Activated naive CD8-positive, alpha-beta T cell treated with anti-CD3 and anti-CD28 coated beads for 36 hours (primary cell): ENCODE measurements around the gene SV2A. TPM values are rescaled to one million over a fixed set of nuclear protein-coding genes. Genes with fewer than 3 reads are reported as not detected.
"Not testable (repeated sequence)": the region's sequence is repeated elsewhere in the genome, so short reads cannot be mapped to it uniquely, and the experiment has no call there.

Experiments used
- DNase-seq: peaks from one replicate; pipeline ENCODE4 v3.0.0; 2021
- H3K27ac Mint-ChIP-seq: one replicate; pipeline ENCODE4 v1.8.0; 2022; ENCODE audit warnings: mild to moderate bottlenecking, moderate library complexity, mixed read lengths
- H3K27me3 Mint-ChIP-seq: one replicate; pipeline ENCODE4 v1.8.0; 2022; ENCODE audit warnings: mild to moderate bottlenecking, mixed read lengths
- H3K36me3 Mint-ChIP-seq: one replicate; pipeline ENCODE4 v1.8.0; 2021; ENCODE audit warnings: mild to moderate bottlenecking, mixed read lengths
- H3K4me1 Mint-ChIP-seq: one replicate; pipeline ENCODE4 v1.8.0; 2021; ENCODE audit warnings: mixed read lengths
- H3K4me3 Mint-ChIP-seq: one replicate; pipeline ENCODE4 v1.8.0; 2022; ENCODE audit warnings: mild to moderate bottlenecking, moderate library complexity, mixed read lengths
- H3K9me3 Mint-ChIP-seq: one replicate; pipeline ENCODE4 v1.8.0; 2022; ENCODE audit warnings: mixed read lengths
- total RNA-seq, 2 experiments: library from RNA; stranded (reverse); gene quantifications; one replicate each; pipeline ENCODE4 v1.2.3, GENCODE V29; 2021

Gene SV2A
- total RNA-seq, 2 experiments from 2014 or later: 12.5 to 12.8 TPM

DNA sequence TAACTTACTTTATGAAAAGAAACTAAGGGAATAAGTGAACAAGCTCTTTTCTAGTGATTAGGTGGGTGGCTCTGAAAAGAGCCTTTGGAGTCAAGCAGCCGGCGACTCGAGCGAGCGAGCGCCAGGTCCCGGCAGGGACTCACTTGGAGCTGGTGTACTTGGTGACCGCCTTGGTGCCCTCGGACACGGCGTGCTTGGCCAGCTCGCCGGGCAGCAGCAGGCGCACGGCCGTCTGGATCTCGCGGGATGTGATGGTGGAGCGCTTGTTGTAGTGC is 31.6 kb downstream of the SV2A start:
- H3K27ac Mint-ChIP-seq, H3K36me3 Mint-ChIP-seq, DNase-seq, H3K27me3 Mint-ChIP-seq, H3K4me3 Mint-ChIP-seq, H3K9me3 Mint-ChIP-seq: not testable (repeated sequence)
- peaks cover 10% of the 10 kb centered on the region for H3K4me1 Mint-ChIP-seq

DNA sequence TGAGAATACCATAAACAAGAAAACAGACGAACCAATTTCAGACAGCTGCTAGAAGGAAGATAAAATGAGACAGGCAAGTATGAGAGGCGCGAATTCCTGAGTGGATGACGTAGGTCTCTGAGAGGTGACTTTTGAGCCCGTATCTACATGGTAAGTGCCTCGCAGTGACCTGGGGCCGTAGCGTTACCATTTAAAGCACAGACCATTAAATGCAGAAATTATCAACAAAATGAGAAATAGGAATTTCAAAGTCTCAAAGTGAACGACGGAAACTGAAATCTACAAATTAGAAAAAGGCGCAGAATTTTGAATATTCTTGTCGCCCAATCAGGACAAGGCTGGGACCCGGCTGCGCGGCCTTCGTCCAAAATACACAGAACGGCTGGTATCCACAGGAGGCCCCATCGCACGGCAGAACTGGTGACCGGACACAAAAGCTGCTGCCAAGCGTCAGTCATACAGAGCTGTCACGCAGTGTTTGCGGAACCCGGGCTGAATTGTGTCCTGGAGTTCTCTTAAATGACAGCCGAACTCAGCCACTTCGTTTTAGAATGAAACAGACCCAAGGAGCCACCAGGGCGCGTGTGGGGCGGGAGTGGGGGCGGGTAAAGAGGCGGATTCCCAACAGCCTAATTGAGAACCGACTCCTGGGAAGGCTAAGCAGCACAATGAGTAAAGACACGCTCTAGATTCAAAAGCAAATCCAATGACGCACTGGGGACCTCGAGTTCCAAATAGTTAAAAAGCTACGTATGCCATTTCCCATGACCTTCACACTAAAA is 32.1 kb downstream of the SV2A start:
- H3K27me3 Mint-ChIP-seq: no peaks in the 10 kb centered on the region
- DNase-seq: peak; percentile 82
- no peak overlapping the region for H3K4me3 Mint-ChIP-seq
- peaks cover 10% of the 10 kb centered on the region for H3K4me1 Mint-ChIP-seq
- H3K9me3 Mint-ChIP-seq: peaks cover 2% of the 10 kb centered on the region
- H3K36me3 Mint-ChIP-seq: no peaks in the 10 kb centered on the region
- no peak overlapping the region for H3K27ac Mint-ChIP-seq

DNA sequence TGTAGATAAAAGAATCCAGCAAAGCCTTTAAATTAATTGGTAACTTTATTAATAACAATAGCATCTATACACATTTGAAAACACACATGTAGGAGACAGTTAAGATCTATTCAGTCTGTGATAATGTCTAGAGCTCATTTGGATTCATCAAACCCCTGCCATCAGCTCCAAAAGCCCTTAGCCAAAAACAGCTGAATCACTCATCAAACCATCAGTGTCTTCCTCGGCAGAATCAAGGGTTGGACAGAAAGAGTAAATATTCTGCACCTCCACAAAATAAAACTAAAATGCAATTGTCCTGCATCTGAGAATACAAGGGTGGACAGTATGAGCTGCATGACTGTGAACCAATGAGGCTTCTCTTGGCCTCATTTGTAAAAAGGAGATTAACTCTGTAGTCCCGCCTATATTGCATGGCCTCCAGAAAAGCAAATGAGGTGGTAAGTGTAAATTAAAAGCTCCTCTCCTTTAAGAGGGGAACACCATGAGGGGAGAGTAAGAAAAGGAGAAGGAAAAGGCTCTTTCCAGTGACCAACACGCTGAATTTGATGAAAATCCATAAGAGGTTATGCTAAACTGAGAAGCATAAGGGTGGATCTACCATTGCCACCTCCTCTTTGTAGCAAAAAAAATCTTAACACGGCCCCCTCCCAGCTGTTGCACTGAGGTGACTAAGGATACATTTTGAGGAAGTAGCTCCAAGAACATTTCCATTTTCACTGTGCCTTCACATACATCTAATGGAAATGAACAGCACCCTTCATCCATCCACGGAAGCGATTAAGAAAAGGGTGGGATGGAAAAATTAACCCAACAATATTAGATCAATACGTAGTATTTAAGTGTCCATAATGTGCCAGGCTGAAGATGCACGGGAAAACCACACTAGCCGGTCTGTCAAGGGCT is 33.0 kb downstream of the SV2A start:
- H3K9me3 Mint-ChIP-seq: peaks cover 1% of the 10 kb centered on the region
- no peaks in the 10 kb centered on the region for H3K36me3 Mint-ChIP-seq
- H3K27me3 Mint-ChIP-seq: no peaks in the 10 kb centered on the region
- peaks cover 14% of the 10 kb centered on the region for H3K4me1 Mint-ChIP-seq
- H3K4me3 Mint-ChIP-seq: no peak overlapping the region
- peak; percentile 29 for DNase-seq
- no peak overlapping the region for H3K27ac Mint-ChIP-seq

DNA sequence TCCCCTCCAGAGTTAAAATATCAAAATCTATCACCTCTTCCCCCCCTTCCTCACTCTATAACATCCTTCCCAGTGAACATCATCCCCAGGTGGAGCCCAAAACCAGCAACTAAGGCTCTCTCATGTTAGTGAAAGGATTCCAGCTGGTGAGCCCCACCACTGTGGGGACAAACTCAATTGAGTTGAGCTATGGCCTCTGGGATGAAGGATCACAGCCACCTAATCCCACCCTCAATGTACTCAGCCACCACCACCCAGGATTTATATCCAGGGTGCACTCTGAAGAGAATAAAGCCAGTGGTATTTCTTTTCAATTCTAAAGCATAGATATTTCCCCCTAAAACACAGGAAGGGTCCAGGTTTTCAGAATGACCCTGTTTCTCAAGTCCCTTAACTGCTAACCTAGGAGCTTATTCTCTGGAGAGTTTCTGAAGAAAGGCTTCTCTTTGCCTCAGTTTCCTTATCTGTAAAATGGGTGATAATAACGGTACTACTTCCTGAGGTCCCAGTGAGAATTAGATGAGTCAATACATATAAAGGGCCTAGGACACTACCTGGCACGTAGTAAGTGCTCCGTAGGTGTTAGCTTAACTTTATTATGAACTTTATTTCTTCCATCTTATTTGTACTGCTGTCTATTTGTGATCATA is 33.9 kb downstream of the SV2A start:
- Mint-ChIP-seq H3K27ac (no peak overlapping the region), H3K9me3 (no peaks in the 10 kb centered on the region), H3K36me3 (no peaks in the 10 kb centered on the region), H3K27me3 (no peaks in the 10 kb centered on the region), H3K4me1 (peaks cover 20% of the 10 kb centered on the region), H3K4me3 (peak overlapping the region; percentile 32)
- DNase-seq: no peak

DNA sequence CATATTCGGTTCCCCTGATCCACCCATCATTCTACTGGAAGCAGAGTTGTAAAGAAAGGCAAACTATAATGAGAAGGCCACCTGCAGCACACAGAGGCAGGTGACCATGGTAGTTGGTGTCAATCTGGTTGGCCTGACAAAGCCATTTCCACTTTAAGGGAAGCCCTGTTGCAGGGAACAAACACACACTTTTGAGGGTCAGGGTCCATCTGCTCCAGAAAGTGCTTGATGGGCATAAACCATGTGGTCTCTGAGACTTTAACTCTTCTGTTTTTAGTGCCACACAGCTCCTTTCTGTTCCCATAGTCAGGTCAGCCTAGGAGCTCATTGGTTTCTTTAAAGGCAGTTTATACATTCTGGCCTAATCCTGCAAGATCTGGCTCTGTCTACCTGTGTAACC is 35.8 kb downstream of the SV2A start:
- Mint-ChIP-seq H3K27ac (peak overlapping the region; percentile 32), H3K4me3 (no peak overlapping the region)
- DNase-seq: no peak

DNA sequence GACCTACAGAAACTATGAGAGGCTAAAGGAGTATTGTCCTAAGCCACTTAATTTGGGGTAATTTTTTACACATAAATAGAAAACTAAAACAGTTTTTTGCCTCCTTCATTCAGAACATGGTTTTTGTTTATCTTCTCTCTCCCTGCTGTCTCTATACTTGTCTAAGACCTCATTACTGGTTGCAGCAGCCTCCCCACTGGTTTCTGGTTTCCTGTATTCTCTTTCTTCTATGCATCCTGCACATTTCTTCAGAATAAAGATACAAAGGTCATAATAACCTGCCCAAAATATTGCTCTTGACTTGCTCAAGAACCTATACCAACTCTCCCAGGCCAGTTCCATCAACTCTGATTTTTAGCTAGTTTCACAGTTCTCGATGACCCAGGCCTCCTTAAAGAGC is 38.1 kb downstream of the SV2A start:
- Mint-ChIP-seq H3K9me3 (no peaks in the 10 kb centered on the region), H3K27me3 (no peaks in the 10 kb centered on the region), H3K4me1 (peaks cover 21% of the 10 kb centered on the region), H3K27ac (peak overlapping the region; percentile 79), H3K36me3 (no peaks in the 10 kb centered on the region), H3K4me3 (peak overlapping the region; percentile 2)
- no peak for DNase-seq

More for the DNA sequence above, 35.8 kb downstream of the SV2A start:
- Mint-ChIP-seq H3K9me3 (no peaks in the 10 kb centered on the region), H3K36me3 (no peaks in the 10 kb centered on the region), H3K4me1 (peaks cover 21% of the 10 kb centered on the region), H3K27me3 (no peaks in the 10 kb centered on the region)

DNA sequence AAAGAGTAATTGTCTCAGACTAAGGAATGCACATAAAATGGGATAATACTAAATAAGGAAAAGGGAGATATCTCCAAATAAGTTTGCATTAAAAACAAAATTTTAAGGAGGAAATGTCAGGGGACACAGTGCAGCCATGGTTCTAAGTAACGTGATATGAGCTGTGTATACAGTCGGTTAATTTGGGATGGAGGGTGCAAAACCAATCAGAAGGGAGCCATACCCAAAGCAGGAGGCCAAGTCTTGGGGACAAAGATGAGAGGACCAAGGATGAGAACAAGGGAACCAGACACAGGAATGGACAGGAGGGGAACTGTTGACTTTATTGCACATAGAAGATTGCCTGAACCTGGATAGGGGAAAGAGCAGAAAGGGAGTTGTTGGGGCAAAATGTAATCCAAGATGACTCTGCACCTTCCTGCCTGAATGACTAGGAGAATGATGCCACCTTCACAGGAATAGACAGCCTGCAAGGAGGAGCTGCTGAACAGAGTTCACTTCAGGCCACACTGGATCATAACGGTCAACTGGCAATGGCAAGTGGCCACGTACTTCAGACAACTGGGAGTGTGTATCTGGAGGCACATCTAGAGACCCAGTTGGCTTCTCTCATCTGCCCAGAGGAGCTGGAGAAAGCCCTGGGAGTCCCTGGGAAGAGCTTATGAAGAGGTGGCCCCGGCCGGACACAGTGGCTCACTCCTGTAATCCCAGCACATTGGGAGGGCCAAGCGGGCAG is 40.3 kb downstream of the SV2A start:
- H3K27me3 Mint-ChIP-seq: no peaks in the 10 kb centered on the region
- H3K27ac Mint-ChIP-seq: no peak overlapping the region
- peaks cover 20% of the 10 kb centered on the region for H3K4me1 Mint-ChIP-seq
- no peak overlapping the region for H3K4me3 Mint-ChIP-seq
- H3K9me3 Mint-ChIP-seq: no peaks in the 10 kb centered on the region
- H3K36me3 Mint-ChIP-seq: no peaks in the 10 kb centered on the region
- DNase-seq: no peak

DNA sequence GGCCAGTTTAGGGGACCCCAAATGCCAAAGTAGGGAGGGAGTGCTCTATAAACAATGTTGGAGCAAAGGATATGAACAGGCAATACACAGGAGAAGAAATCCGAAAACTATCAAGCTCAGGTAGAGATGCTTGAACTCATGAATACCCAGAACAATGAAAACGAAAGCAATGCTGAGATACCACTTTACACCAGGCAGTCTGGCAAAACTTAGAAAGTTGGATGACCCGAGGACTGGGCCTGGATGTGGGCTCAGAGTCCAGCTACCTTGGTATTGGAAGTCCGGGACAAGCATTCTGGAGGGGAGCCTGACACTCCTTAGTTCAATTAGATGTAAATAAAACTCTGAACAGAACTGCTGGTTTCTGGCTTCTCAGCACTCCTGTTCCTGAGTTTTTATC is 44.6 kb downstream of the SV2A start:
- H3K4me3 Mint-ChIP-seq, H3K9me3 Mint-ChIP-seq, H3K4me1 Mint-ChIP-seq, H3K27me3 Mint-ChIP-seq, H3K27ac Mint-ChIP-seq, H3K36me3 Mint-ChIP-seq, DNase-seq: not testable (repeated sequence)

DNA sequence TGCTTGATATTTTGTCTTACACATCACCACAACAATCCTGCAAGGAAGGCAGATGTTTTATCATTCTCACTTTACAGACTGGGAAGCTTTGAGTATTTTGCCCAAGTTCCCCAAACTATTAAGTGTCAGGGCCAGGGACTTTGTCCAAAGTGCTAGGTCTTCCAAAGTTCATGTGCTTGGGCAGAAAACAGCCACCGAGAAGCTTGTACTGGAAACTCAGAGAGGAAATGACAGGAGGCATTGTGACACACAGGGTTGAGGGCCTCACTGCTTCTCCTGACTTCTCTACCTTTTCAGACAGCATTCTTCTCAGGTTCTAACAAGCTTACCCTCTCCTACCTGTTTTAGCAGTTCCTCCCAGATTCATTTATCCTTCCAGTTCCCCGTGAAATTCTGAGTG is 50.8 kb downstream of the SV2A start:
- H3K27me3 Mint-ChIP-seq, H3K4me3 Mint-ChIP-seq, H3K9me3 Mint-ChIP-seq, H3K4me1 Mint-ChIP-seq, H3K27ac Mint-ChIP-seq, H3K36me3 Mint-ChIP-seq, DNase-seq: not testable (repeated sequence)

DNA sequence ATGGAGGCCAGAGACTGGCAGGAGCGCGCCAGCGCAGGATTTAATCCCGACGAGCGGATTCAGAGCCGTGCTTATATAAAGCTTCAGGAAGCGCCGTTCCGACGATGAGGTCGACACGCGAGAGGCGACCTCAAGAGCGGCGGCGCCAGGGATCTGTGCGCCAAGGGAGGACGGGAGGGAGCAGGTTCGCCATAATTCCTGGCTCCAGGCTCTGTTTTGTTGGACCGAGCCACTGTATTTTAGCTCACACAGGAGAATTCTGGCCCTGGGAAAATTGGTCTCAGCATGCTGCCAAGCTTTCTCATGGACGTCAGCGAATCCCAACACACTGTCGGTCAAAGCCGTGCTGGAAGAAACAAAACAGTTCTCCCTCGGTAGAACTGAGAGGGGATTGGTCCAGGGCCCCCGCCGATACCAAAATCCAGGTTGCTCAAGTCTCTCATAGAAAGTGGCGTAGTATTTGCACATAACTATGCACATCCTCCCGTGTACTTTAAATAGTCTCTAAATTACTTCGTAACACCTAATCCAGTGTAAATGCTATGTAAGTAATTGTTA is 56.1 kb downstream of the SV2A start:
- not testable (repeated sequence) for H3K4me1 Mint-ChIP-seq, H3K4me3 Mint-ChIP-seq, H3K9me3 Mint-ChIP-seq, H3K27me3 Mint-ChIP-seq, H3K27ac Mint-ChIP-seq, H3K36me3 Mint-ChIP-seq, DNase-seq

DNA sequence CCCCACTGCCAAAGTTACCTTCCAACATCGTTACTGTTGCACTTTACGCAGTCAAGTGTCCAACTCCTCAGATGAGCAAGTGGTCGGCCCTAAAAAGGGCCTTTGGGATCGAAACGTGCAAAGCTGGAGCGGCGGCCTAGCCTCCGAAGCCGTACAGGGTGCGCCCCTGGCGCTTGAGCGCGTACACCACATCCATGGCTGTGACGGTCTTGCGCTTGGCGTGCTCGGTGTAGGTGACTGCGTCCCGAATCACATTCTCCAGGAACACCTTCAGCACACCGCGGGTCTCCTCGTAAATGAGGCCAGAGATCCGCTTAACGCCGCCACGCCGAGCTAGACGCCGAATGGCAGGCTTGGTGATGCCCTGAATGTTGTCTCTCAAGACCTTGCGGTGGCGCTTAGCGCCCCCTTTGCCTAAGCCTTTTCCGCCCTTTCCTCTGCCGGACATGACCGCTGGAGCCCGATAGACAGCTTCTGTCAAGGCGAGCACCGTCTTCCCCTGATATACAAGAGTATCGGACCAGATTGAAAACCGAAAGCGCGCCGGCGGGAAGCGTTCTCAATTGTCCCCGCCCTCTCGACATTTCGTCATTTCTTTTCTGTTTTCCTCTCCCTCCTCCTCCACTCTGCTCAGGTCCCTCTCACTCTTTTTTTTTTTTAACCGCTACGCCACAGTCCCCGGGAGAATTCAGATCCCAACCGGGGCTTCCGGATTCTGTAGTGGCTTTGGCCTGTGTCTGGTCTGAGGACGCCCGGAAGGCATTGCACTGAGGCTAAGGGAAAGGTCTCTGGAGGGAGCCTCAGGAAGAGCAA is 56.8 kb downstream of the SV2A start:
- H3K27ac Mint-ChIP-seq, H3K4me1 Mint-ChIP-seq, H3K27me3 Mint-ChIP-seq, H3K9me3 Mint-ChIP-seq, H3K4me3 Mint-ChIP-seq, DNase-seq, H3K36me3 Mint-ChIP-seq: not testable (repeated sequence)

DNA sequence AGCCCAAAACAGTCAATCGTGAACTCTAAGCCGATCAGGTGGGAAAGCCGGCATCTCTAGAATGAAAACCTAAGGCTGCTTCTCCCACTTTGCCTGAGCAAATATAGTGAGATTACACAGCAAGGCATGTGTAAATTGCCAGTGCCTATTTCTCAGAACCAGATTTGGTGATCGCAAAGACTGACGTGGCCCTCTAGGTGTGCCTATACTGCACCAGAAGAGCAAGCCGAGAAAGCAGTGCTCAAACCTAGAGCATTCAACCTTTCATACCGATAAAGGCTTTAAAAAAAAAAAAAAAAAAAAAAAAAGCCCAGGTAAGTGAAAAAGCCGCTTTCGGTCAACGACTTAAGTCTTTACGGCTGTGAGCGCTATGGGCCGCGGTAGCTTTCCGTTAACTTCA is 57.4 kb downstream of the SV2A start:
- H3K36me3 Mint-ChIP-seq, H3K27ac Mint-ChIP-seq, H3K9me3 Mint-ChIP-seq, H3K4me1 Mint-ChIP-seq, DNase-seq, H3K4me3 Mint-ChIP-seq, H3K27me3 Mint-ChIP-seq: not testable (repeated sequence)
